ENCODE results near the gene MED13L.

Gene MED13L

DNA sequence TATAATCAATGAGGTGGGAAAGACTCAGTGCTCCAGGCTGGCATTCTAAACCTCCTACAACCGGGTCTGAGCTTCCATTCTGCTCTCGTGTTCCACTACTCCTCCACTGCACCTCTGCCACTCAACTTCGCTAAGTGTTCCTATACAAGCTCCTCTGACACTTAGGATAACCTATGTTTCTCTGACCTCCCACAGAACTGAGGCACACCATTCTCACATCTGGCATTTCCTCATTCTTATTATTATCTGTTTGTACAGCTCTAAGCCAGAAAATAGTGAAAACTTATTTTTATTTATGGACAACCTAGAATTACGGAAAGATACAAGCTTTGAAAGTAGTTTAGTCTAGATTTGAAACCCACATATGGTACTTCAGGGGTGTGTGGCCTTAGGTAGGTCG, 127.0 kb downstream of the MED13L start:
- DNase-seq (ENCODE audit: low read depth): no peak
- TF ChIP-seq, protein P1, sequence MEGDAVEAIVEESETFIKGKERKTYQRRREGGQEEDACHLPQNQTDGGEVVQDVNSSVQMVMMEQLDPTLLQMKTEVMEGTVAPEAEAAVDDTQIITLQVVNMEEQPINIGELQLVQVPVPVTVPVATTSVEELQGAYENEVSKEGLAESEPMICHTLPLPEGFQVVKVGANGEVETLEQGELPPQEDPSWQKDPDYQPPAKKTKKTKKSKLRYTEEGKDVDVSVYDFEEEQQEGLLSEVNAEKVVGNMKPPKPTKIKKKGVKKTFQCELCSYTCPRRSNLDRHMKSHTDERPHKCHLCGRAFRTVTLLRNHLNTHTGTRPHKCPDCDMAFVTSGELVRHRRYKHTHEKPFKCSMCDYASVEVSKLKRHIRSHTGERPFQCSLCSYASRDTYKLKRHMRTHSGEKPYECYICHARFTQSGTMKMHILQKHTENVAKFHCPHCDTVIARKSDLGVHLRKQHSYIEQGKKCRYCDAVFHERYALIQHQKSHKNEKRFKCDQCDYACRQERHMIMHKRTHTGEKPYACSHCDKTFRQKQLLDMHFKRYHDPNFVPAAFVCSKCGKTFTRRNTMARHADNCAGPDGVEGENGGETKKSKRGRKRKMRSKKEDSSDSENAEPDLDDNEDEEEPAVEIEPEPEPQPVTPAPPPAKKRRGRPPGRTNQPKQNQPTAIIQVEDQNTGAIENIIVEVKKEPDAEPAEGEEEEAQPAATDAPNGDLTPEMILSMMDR (conservative IDR thresholded peaks at IDR 0.05; ENCODE audit: low read length): no peak
- no peak overlapping the region for H3K4me3 ChIP-seq (ENCODE audit: low read length)

DNA sequence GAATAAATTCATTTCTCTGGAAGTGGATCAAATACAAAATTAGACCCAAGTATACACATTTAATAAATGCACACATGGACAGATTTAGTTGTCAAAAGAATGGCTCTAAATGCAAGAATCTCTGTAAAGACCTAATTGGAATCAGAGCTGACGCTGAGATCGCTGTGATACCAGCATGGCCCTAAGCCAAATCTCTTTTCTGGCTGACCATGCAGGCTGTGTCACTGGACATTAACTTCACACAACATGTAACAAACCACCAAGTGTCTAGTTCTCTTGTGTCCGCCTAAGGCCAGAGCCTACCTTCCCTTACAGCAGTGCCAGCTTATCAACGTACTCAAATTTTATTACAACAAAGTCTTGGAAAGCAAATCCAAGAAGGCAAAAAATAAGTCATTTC, 127.5 kb downstream of the MED13L start:
- DNase-seq (ENCODE audit: low read depth): no peak
- TF ChIP-seq, protein P1 (conservative IDR thresholded peaks at IDR 0.05; ENCODE audit: low read length): no peak
- no peak overlapping the region for H3K4me3 ChIP-seq (ENCODE audit: low read length)

DNA sequence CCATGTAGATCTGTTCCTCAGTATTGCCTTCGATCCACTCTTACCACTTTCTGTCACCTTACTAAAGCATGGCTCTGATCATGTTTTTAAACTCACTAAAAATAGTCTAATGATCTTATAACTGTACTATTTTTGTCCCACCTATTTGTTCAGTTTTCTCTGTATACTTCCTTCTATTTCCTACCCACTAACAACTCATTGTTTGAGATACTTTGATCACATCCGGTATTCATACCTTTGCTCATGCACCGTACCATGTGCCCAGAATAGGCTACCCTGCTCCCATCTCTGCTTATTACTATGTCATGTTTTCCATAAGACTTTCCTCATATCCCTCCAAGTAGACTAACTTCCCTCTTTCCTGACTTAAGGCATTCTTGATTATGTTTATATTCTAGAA, 128.6 kb downstream of the MED13L start:
- TF ChIP-seq, protein P1 (conservative IDR thresholded peaks at IDR 0.05; ENCODE audit: low read length): no peak
- DNase-seq (ENCODE audit: low read depth): no peak
- no peak overlapping the region for H3K4me3 ChIP-seq (ENCODE audit: low read length)

DNA sequence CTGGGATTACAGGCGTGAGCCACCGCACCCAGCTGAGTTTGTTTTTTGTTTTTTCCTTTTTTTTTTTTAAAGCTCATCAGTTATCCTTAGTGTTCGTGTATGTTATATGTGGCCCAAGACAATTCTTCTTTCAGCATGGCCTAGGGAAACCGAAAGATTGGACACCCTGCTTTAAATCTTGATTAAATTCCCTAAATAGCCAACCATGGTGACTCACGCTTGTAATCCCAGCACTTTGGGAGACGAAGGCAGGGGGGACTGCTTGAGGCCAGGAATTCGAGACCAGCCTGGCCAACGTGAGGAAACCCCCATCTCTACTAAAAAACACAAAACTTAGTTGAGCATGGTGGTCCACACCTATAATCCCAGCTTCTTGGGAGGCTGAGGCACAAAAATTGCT, 131.1 kb downstream of the MED13L start:
- H3K4me3 ChIP-seq (ENCODE audit: low read length): no peak overlapping the region
- DNase-seq (ENCODE audit: low read depth): no peak
- TF ChIP-seq, protein P1 (conservative IDR thresholded peaks at IDR 0.05; ENCODE audit: low read length): no peak

DNA sequence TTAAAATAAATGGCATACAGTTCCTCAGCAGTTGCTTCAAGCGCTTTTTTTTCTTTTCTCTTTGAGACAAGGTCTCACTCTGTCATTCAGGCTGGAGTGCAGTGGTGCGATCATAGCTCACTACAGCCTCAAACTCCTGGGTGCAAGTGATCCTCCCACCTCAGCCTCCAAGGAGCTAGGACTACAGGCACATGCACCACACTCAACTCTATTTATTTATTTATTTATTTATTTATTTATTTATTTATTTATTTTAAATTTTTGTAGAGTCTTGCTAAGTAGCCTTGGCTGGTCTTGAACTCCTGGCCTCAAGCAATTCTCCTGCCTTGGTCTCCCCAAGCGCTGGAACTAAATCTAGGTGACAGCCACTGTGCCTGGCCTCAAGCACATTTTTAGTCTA, 132.0 kb downstream of the MED13L start:
- no peak for DNase-seq (ENCODE audit: low read depth)
- TF ChIP-seq, protein P1 (conservative IDR thresholded peaks at IDR 0.05; ENCODE audit: low read length): no peak

DNA sequence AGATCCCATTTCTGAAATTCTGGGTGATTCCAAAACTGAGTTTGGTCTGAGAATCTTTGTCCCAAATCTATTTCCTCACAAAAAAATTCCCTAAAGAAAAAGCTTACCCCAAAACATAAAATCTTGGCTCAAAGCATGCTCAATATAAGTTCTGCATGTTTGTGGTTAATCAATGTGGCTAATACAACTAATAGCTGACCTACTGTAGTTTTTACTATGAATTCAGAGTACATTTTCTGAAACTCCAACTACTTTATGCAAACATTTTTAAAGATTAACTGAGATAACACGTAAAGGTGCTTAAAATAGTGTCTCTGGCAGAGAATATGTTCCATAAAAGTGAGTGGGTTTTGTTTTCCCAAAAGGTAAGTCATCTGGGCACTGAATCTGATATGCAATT, 133.1 kb downstream of the MED13L start:
- TF ChIP-seq, protein P1 (conservative IDR thresholded peaks at IDR 0.05; ENCODE audit: low read length): no peak
- no peak overlapping the region for H3K4me3 ChIP-seq (ENCODE audit: low read length)
- no peak for DNase-seq (ENCODE audit: low read depth)

More for the DNA sequence above, 132.0 kb downstream of the MED13L start:
- no peak overlapping the region for H3K4me3 ChIP-seq (ENCODE audit: low read length)

DNA sequence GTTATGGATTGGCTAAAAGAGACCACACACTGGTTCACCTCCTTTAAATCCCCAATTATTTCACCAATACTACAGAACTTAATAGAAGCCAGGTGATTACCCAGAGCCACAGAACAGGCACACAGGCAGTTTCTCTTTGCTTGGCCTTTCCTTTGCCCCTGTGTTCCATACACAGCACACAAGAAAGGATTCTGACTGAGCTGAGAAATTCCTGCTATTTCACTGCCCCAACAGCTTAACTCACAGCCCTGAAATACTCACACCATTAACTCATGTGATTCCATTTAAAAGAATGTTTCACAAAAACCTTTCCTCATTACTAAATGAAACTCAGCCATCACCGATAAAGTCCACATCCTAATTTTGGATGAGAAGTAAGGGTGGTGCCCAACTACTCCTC, 133.6 kb downstream of the MED13L start:
- DNase-seq (ENCODE audit: low read depth): peak; percentile 81
- H3K4me3 ChIP-seq (ENCODE audit: low read length): no peak overlapping the region
- TF ChIP-seq, protein P1 (conservative IDR thresholded peaks at IDR 0.05; ENCODE audit: low read length): no peak
